Esophagus muscularis mucosa (tissue), 4 donors: Measurements from ENCODE around the gene CDK17. TPM values are rescaled to one million over a fixed set of nuclear protein-coding genes. Genes with fewer than 3 reads are reported as not detected.

Experiments used
- DNase-seq: peaks from one replicate; pipeline ENCODE4 v3.0.0-alpha.2; 2017; ENCODE audit errors: extremely low spot score
- H3K27ac ChIP-seq, 4 donors: fragments of 200-600 bp; sonication (generic); replicated peaks in 1 of 4; 1 replicate in 3 of 4; 2 replicates in 1 of 4; pipeline ENCODE4 v1.5.1; 2016 to 2019; ENCODE audit warnings: mild to moderate bottlenecking in 1 of 4
- H3K27me3 ChIP-seq, 4 donors: fragments of 200-600 bp; sonication (generic); one replicate each; pipeline versions ENCODE4 v1.5.1 to v1.6.0; 2016 to 2019
- H3K36me3 ChIP-seq, 4 donors: fragments of 200-600 bp; sonication (generic); one replicate each; pipeline ENCODE4 v1.5.1; 2016 to 2019
- H3K4me1 ChIP-seq, 4 donors: fragments of 200-600 bp; sonication (generic); one replicate each; pipeline ENCODE4 v1.5.1; 2016 to 2019
- H3K4me3 ChIP-seq, 4 donors: fragments of 200-600 bp; sonication (generic); 1 replicate in 2 of 4; 2 replicates in 2 of 4; pipeline ENCODE4 v1.5.1; 2016 to 2019; ENCODE audit warnings: mild to moderate bottlenecking in 4 of 4, moderate library complexity in 1 of 4
- H3K9me3 ChIP-seq, 4 donors: fragments of 200-600 bp; sonication (generic); 1 replicate in 3 of 4; 2 replicates in 1 of 4; pipeline ENCODE4 v1.5.1; 2016 to 2019
- EP300 ChIP-seq: sonication (generic); formaldehyde crosslinking; IDR thresholded peaks from one replicate; pipeline ENCODE4 v1.6.1; 2017; ENCODE audit warnings: antibody characterized with exemption
- POLR2A ChIP-seq: fragments of 450-650 bp; IDR thresholded peaks from one replicate; pipeline ENCODE4 v1.6.1; 2017; ENCODE audit warnings: antibody characterized with exemption, moderate library complexity, mild to moderate bottlenecking, low read depth
- POLR2AphosphoS5 ChIP-seq, 2 donors: sonication (generic); formaldehyde crosslinking; IDR thresholded peaks; one replicate each; pipeline ENCODE4 v1.6.1; 2017; ENCODE audit warnings: antibody characterized with exemption in 2 of 2
- WGBS: methylation state at CpG from one replicate; pipeline ENCODE4 v1.1.5; 2018; 5-methylcytosine and 5-hydroxymethylcytosine counted together
- intact Hi-C: fragments of 100-400 bp; cut with DNase I; formaldehyde crosslinking; loops from one replicate; pipeline ENCODE4 v1.15.1; 2023
- total RNA-seq, 4 donors: library from RNA; depleted of rRNA; stranded (reverse); fragments of >200 nt; gene quantifications; one replicate each; pipeline versions ENCODE4 v1.1.0 to v1.2.1, GENCODE V29; 2016
- TF ChIP-seq, protein P1 (sequence below), 3 experiments: fragments of 200-600 bp in 2 of 3; fragments of 450-650 bp in 1 of 3; sonication (generic) in 2 of 3; IDR thresholded peaks; one replicate each; pipeline ENCODE4 v1.5.1; 2017 to 2019; ENCODE audit warnings: antibody characterized with exemption in 3 of 3, mild to moderate bottlenecking in 2 of 3, moderate library complexity in 1 of 3

The CDK17 gene
- total RNA-seq, 4 donors from 2014 or later = 56.2 to 96.9 (median 68.6) TPM

DNA sequence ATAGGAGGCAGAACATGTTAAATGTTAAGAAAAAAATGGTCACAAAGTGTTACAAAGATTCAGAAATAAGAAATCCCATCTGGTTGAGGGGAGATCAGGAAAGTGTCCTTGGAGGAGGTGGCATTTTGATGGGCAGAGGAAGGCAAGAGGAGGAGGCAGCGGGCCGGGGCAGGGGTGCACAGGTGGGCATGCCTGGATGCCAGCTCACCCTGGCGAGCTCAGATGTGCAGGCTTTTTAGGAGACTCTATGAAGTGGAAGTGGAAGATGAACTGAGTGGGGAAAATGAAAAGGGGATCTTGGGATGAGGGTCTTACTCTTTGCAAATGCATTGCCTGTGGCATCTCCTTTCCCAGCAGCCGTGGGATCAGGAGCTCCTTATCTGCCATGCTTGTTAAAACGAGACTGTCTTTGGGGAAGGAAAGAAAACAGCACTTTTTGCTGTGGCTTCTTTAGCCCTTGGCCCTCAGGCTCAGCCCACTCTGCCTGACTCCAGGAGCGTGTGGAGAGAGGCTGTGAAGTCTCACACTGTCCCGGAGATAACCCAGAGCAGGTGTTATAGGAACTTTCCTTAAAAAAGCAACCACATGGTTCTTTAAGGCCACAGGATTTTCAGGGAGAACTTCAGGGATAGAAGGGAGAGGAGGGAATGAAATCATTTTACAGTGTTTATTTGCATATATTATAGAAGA is 143.4 kb downstream of the CDK17 start:
- Histone ChIP-seq H3K4me1 (peaks cover 36 to 70% (median 60%) of the 10 kb centered on the region in 4 donors), H3K9me3 (no peaks in the 10 kb centered on the region), H3K27me3 (no peaks in the 10 kb centered on the region), H3K36me3 (peaks cover 0 to 26% (median 7%) of the 10 kb centered on the region in 4 donors), H3K4me3 (no peak overlapping the region), H3K27ac (peak overlapping the region; percentile 51 to 77 (median 58))
- DNase-seq = no peak
- intact Hi-C loops = no loop called here
- WGBS = 81% methylated on average over 7 of the region's 7 CpGs
- TF ChIP-seq POLR2A = no peak
- TF ChIP-seq EP300 = no peak

DNA sequence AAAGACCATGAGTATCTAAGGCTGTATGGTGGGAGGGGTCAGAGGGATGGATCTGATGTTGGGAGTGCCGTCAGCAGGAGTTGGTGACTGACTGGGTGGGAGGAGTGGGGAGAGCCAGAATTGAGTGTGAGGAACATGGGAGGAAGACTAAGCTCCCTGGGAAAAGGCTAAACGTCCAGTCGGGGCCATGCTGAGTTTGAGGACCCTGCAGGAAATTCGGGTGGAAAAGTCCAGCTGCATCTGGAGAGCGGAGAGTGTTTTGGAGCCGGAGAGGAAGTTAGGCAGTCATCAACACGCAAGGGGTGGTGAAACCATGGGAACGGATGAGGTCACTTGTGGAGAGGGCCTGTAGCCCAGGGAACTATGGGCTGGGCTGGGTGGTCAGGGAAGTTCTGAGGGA is 145.2 kb downstream of the CDK17 start:
- Histone ChIP-seq H3K9me3 (no peaks in the 10 kb centered on the region), H3K27ac (peak overlapping the region; percentile 54 to 77 (median 61)), H3K4me3 (peak overlapping the region in 1 of 4 donors; percentile 1), H3K4me1 (peaks cover 37 to 60% (median 59%) of the 10 kb centered on the region in 4 donors), H3K36me3 (peaks cover 0 to 28% (median 16%) of the 10 kb centered on the region in 4 donors), H3K27me3 (no peaks in the 10 kb centered on the region)
- intact Hi-C loops = no loop called here
- TF ChIP-seq POLR2A = no peak
- peak; percentile 43 to 55 for TF ChIP-seq POLR2AphosphoS5 (IDR thresholded peaks at IDR 0.05)
- 65% methylated on average over 8 of the region's 8 CpGs for whole genome bisulfite sequencing
- DNase-seq = peak; percentile 91

DNA sequence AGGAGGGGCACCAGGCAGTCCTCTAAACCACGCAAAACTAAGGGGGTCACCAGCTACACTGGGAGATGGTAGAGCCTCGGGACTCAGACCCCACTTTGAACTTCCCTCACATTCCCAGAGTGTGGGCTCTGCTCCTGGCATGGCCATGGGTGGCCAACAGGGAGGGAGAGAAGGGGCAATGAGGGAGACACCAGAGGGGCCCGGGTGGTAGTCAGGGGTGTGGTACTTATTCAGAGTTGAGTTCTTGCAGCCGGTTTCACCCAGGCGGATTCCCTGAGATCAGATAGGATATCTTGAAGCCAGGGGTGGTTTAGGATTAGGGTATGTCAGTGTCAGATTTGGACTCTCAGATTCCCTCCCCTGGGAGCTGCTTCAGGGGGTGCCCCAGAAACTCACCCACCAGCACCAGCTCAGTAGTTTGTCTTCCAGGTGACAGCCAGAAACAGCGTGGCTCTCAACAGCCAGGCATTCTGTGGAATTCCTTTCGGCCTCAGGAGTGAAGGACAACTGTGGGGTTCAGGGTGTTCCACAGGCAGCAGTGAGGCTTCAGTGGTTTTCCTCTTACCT is 150.0 kb downstream of the CDK17 start:
- intact Hi-C loops = no loop called here
- Histone ChIP-seq H3K36me3 (peaks cover 12 to 53% (median 33%) of the 10 kb centered on the region in 4 donors), H3K27ac (peak overlapping the region; percentile 50 to 79 (median 66)), H3K9me3 (no peaks in the 10 kb centered on the region), H3K4me1 (peaks cover 31 to 42% (median 36%) of the 10 kb centered on the region in 4 donors), H3K27me3 (no peaks in the 10 kb centered on the region), H3K4me3 (no peak overlapping the region)
- TF ChIP-seq, protein P1, sequence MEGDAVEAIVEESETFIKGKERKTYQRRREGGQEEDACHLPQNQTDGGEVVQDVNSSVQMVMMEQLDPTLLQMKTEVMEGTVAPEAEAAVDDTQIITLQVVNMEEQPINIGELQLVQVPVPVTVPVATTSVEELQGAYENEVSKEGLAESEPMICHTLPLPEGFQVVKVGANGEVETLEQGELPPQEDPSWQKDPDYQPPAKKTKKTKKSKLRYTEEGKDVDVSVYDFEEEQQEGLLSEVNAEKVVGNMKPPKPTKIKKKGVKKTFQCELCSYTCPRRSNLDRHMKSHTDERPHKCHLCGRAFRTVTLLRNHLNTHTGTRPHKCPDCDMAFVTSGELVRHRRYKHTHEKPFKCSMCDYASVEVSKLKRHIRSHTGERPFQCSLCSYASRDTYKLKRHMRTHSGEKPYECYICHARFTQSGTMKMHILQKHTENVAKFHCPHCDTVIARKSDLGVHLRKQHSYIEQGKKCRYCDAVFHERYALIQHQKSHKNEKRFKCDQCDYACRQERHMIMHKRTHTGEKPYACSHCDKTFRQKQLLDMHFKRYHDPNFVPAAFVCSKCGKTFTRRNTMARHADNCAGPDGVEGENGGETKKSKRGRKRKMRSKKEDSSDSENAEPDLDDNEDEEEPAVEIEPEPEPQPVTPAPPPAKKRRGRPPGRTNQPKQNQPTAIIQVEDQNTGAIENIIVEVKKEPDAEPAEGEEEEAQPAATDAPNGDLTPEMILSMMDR (IDR thresholded peaks at IDR 0.05) = no peak
- TF ChIP-seq EP300 = no peak
- no peak for TF ChIP-seq POLR2A
- TF ChIP-seq POLR2AphosphoS5 (IDR thresholded peaks at IDR 0.05) = no peak
- 91% methylated on average over 6 of the region's 7 CpGs for WGBS
- peak; percentile 77 for DNase-seq

DNA sequence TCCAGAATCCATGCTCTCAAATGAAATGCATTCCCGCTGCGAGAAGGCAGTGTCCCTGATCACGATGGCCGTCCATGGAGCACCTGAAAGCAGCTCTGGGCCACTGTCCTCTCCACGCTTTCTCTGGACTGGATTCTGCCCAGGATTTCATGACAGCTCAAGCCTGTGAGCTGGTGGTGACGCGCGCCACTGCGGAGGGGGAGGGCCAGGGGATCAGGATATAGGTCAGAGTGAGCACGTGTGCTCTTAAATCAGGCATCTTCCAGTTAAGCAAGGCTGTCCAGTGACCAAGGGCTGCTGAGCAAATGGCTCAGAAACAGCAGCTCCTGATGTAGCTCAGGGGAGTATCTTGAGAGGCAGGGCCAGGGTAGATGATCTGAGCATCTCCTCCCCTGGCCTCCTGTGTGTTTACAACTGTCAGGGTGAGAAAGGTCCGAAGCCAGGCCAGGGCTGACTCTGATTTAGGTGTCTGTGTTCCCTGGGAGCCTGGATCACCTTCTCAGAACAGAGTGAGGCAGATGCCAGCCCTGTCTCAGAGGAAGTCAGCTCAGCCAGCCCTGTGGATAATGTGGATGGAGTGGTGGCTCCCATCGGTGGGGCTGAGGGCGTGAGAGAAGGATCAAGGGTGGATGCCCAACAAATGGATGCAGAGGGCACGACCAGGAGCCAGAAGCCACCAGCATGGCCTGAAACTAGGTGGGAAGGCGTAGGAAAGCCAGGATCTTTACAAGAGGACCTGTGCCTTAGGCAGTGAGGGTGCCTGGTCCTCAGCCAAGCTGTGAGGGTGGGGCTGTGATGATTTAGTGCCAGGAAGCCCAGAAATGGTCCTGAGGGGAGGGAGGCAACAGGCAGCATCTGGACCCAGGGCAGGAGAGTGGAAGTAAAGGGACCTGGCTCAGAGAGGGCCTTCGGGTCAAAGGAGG is 150.8 kb downstream of the CDK17 start:
- Histone ChIP-seq H3K27me3 (no peaks in the 10 kb centered on the region), H3K4me1 (peaks cover 23 to 40% (median 29%) of the 10 kb centered on the region in 4 donors), H3K9me3 (no peaks in the 10 kb centered on the region), H3K36me3 (peaks cover 12 to 53% (median 33%) of the 10 kb centered on the region in 4 donors), H3K4me3 (no peak overlapping the region), H3K27ac (peak overlapping the region; percentile 50 to 79 (median 66))
- TF ChIP-seq EP300 (no peak), POLR2AphosphoS5 (IDR thresholded peaks at IDR 0.05) (peak; percentile 58 to 81)
- 54% methylated on average over 7 of the region's 16 CpGs for WGBS
- peak; percentile 92 for DNase-seq
- intact Hi-C loops = no loop called here

DNA sequence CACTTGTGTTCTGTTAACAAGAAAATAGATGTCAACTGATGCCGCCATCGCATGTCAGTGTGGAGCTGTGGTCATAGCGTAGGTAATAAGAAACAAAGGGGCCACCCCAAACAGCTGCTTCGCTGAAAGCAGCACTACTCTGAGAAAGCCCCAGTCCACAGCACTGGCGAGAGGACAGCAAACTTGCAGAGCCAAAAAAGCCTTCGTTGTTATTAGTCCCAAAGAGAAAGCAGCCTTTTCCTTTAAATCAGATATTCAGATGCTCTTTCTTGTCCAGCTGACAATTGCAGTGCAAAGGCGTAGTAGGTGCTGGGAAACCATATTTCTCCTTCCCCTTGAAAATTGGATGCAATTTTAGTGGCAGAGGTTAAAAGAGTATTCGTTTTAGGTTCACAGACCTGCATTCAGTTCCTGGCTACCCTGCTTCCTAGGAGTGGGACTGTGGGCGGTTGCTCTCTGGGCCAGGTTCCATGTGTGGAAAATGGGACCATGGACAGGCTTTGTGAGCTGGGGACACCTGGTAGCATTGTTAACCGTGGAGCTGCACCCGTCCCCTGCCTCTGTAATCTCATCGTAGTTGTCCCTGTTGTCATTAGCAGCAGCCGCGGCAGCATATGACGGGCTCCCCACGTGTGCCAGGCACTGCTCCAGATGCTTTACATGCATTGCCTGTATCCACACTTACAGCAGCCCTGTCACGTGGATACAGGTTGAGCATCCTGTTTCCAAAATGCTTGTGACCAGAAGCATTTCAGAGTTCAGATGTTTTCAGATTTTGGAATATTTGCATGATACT is 151.9 kb downstream of the CDK17 start:
- DNase-seq = peak; percentile 79
- 84% methylated on average over 15 of the region's 17 CpGs for WGBS
- peak overlapping the region; percentile 50 to 79 (median 66) for H3K27ac ChIP-seq
- peak in 1 of 2 donors; percentile 13 for TF ChIP-seq POLR2AphosphoS5 (IDR thresholded peaks at IDR 0.05)
- TF ChIP-seq, protein P1 (IDR thresholded peaks at IDR 0.05) = no peak
- no peaks in the 10 kb centered on the region for H3K9me3 ChIP-seq
- H3K27me3 ChIP-seq = no peaks in the 10 kb centered on the region
- peaks cover 16 to 43% (median 20%) of the 10 kb centered on the region in 4 donors for H3K4me1 ChIP-seq
- H3K36me3 ChIP-seq = peaks cover 12 to 53% (median 33%) of the 10 kb centered on the region in 4 donors
- intact Hi-C loops = no loop called here
- H3K4me3 ChIP-seq = no peak overlapping the region
